GM23338 (cell line): ENCODE results near the gene GAK. TPM values are rescaled to one million over a fixed set of nuclear protein-coding genes. Genes with fewer than 3 reads are reported as not detected.

Experiments
- ATAC-seq: fragments of 200-7000 bp; cut with Tn5 transposase; 3 replicates; pipeline ENCODE4 v1.9.1; 2020
- DNase-seq: peaks from one replicate; pipeline ENCODE4 v3.0.0-alpha.2; 2015; ENCODE audit warnings: low spot score
- H2AFZ ChIP-seq: fragments of 200-600 bp; sonication (generic); 2 replicates; pipeline ENCODE4 v1.8.0; 2016; ENCODE audit warnings: antibody characterized with exemption, mild to moderate bottlenecking, moderate library complexity
- H3F3A ChIP-seq: fragments of 200-600 bp; sonication (generic); replicated peaks from 2 replicates; pipeline ENCODE4 v1.8.0; 2017; ENCODE audit warnings: antibody characterized with exemption, mixed run types, low read depth
- H3K27ac ChIP-seq: fragments of 200-600 bp; sonication (generic); 2 replicates; pipeline ENCODE4 v1.6.1; 2016; ENCODE audit warnings: low read depth
- H3K27me3 ChIP-seq: fragments of 200-600 bp; sonication (generic); 2 replicates; pipeline ENCODE4 v1.8.0; 2016; ENCODE audit warnings: mild to moderate bottlenecking, mixed run types, moderate library complexity; ENCODE audit not compliant: insufficient read depth
- H3K36me3 ChIP-seq: fragments of 200-600 bp; sonication (generic); 2 replicates; pipeline ENCODE4 v1.8.0; 2016; ENCODE audit warnings: mild to moderate bottlenecking; ENCODE audit not compliant: insufficient read depth
- H3K4me1 ChIP-seq: fragments of 200-600 bp; sonication (generic); 2 replicates; pipeline ENCODE4 v1.8.0; 2016; ENCODE audit warnings: mild to moderate bottlenecking, moderate library complexity; ENCODE audit not compliant: insufficient read depth
- H3K4me2 ChIP-seq: fragments of 200-600 bp; sonication (generic); 2 replicates; pipeline ENCODE4 v1.7.1; 2017; ENCODE audit warnings: mixed run types
- H3K4me3 ChIP-seq: fragments of 200-600 bp; sonication (generic); 2 replicates; pipeline ENCODE4 v1.6.1; 2016; ENCODE audit warnings: mixed run types
- H3K79me2 ChIP-seq: fragments of 200-600 bp; sonication (generic); replicated peaks from 2 replicates; pipeline ENCODE4 v1.8.0; 2017; ENCODE audit warnings: mild to moderate bottlenecking; ENCODE audit not compliant: insufficient read depth
- H3K9me2 ChIP-seq: fragments of 200-600 bp; sonication (generic); 2 replicates; pipeline ENCODE4 v1.8.0; 2017; ENCODE audit not compliant: insufficient read depth
- H4K20me1 ChIP-seq: fragments of 200-600 bp; sonication (generic); replicated peaks from 2 replicates; pipeline ENCODE4 v1.8.0; 2017; ENCODE audit warnings: mild to moderate bottlenecking; ENCODE audit not compliant: insufficient read depth
- H3K27ac Mint-ChIP-seq: 2 replicates; pipeline ENCODE4 v1.8.0; 2020; ENCODE audit warnings: inconsistent platforms, mild to moderate bottlenecking, moderate library complexity, mixed read lengths
- H3K27me3 Mint-ChIP-seq: 3 replicates; pipeline ENCODE4 v1.8.0; 2022; ENCODE audit warnings: low read depth, mild to moderate bottlenecking, moderate library complexity, mixed read lengths, inconsistent platforms; ENCODE audit not compliant: insufficient read depth, poor library complexity
- H3K36me3 Mint-ChIP-seq: 3 replicates; pipeline ENCODE4 v1.8.0; 2021; ENCODE audit warnings: low read depth, mild to moderate bottlenecking, inconsistent platforms, moderate library complexity, mixed read lengths
- H3K4me1 Mint-ChIP-seq: 3 replicates; pipeline ENCODE4 v1.8.0; 2020; ENCODE audit warnings: mild to moderate bottlenecking, inconsistent platforms, mixed read lengths
- H3K4me3 Mint-ChIP-seq: 3 replicates; pipeline ENCODE4 v1.8.0; 2021; ENCODE audit warnings: moderate library complexity, mild to moderate bottlenecking, inconsistent platforms, mixed read lengths
- H3K9me3 Mint-ChIP-seq: 3 replicates; pipeline ENCODE4 v1.8.0; 2020; ENCODE audit warnings: moderate library complexity, mild to moderate bottlenecking, inconsistent platforms, mixed read lengths
- CTCF ChIP-seq, 2 experiments: fragments of 200-600 bp in 1 of 2; sonication (generic) in 1 of 2; conservative IDR thresholded peaks; 2 replicates each; pipeline versions ENCODE4 v1.5.1 to v1.6.1; 2016 to 2017; ENCODE audit warnings: antibody characterized with exemption in 2 of 2, low read depth in 2 of 2, mild to moderate bottlenecking in 2 of 2, moderate library complexity in 1 of 2
- EZH2 ChIP-seq: fragments of 200-600 bp; sonication (generic); IDR thresholded peaks from one replicate; pipeline ENCODE4 v1.8.0; 2017; ENCODE audit warnings: antibody characterized with exemption, mild to moderate bottlenecking, low read depth; ENCODE audit not compliant: unreplicated experiment
- EZH2phosphoT487 ChIP-seq: fragments of 200-600 bp; sonication (generic); IDR thresholded peaks from one replicate; pipeline ENCODE4 v1.8.1; 2018; ENCODE audit warnings: antibody characterized with exemption; ENCODE audit not compliant: unreplicated experiment
- JUNB ChIP-seq: IDR thresholded peaks from one replicate; pipeline ENCODE4 v1.6.1; 2016; ENCODE audit warnings: antibody characterized with exemption; ENCODE audit not compliant: unreplicated experiment
- POLR2AphosphoS5 ChIP-seq: IDR thresholded peaks from 2 replicates; pipeline ENCODE4 v1.6.1; 2016; ENCODE audit warnings: antibody characterized with exemption, low read depth
- REST ChIP-seq: IDR thresholded peaks from one replicate; pipeline ENCODE4 v1.6.1; 2018; ENCODE audit warnings: antibody characterized with exemption; ENCODE audit not compliant: unreplicated experiment
- STAT1 ChIP-seq: IDR thresholded peaks from one replicate; pipeline ENCODE4 v1.6.1; 2016; ENCODE audit warnings: antibody characterized with exemption; ENCODE audit not compliant: unreplicated experiment
- ZNF114 ChIP-seq: fragments of 250-450 bp; sonication (Bioruptor Pico); IDR thresholded peaks from 2 replicates; pipeline ENCODE4 v1.5.0; 2020; ENCODE audit warnings: mild to moderate bottlenecking, moderate library complexity
- polyA plus RNA-seq: library from polyadenylated mRNA; unstranded; fragments of >200 nt; fragmentation: Nextera tagmentation; extraction: Ambion mirVana; gene quantifications from 2 replicates; pipeline ENCODE4 v1.2.1, GENCODE V29; 2016
- total RNA-seq: library from RNA; depleted of rRNA; stranded (reverse); fragments of >200 nt; shearing (Covaris generic); gene quantifications from 2 replicates; pipeline ENCODE4 v1.2.3, GENCODE V29; 2014

The GAK gene
- total and polyA plus RNA-seq, 2 experiments from 2014 or later: 48.5 to 124 TPM

DNA sequence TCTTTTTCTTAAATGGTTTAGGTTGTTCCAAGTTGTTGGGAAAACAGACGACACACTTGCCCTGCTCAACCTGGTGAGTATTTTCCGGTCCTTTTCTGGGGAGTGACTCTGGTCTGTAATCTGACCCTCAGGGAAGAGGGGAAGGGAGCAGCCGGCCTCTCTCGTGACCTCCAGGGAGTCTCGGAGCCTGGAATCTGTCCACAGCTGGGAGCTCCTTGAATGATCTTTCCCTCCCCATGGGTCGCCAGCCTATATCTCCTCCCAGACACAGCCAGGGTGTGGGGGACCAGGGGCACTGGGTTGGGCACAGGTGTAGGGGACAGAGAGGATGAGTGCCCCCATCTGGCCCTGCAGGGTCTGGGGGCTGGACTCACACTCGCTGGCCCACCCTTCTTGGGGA lies 19.1 kb upstream of the GAK start (continued):
- TF ChIP-seq REST (no peak), EZH2 (no peak), EZH2phosphoT487 (no peak), ZNF114 (CRISPR knock-in tag) (no peak), POLR2AphosphoS5 (no peak), CTCF (conservative IDR thresholded peaks at IDR 0.05; ENCODE audit: low read depth in 2 of 2) (no peak), STAT1 (no peak)

- DNase-seq: no peak
- TF ChIP-seq EZH2 (no peak), JUNB (no peak), CTCF (conservative IDR thresholded peaks at IDR 0.05; ENCODE audit: low read depth in 2 of 2) (no peak)
- no peaks in the 10 kb centered on the region for H3K27me3 ChIP-seq
- no peak overlapping the region for H3K4me3 ChIP-seq
- 0 out of 2 replicates have a peak, but pooled peaks cover 1% of the 10 kb centered on the region for H3K4me1 ChIP-seq
- H3K79me2 ChIP-seq: no peaks in the 10 kb centered on the region
- no peak overlapping the region for H3K4me3 Mint-ChIP-seq
- H3K27ac Mint-ChIP-seq: no peak overlapping the region
- peaks cover 13% of the 10 kb centered on the region for H3K4me1 Mint-ChIP-seq
- no peak for ATAC-seq
- no peaks in the 10 kb centered on the region; the same call in 2 of the 3 replicates for H3K36me3 Mint-ChIP-seq
- no peak overlapping the region for H2AFZ ChIP-seq
- H4K20me1 ChIP-seq: no peaks in the 10 kb centered on the region
- H3K4me2 ChIP-seq: no peak overlapping the region
- no peaks in the 10 kb centered on the region for H3F3A ChIP-seq
- no peaks in the 10 kb centered on the region for H3K36me3 ChIP-seq
- H3K27ac ChIP-seq: no peak overlapping the region
- no peaks in the 10 kb centered on the region for H3K9me2 ChIP-seq
- H3K27me3 Mint-ChIP-seq: peaks cover 11% of the 10 kb centered on the region
- no peaks in the 10 kb centered on the region for H3K9me3 Mint-ChIP-seq
Observed at GRCh38 chr4:950136-951020, 18.3 kb upstream of the GAK start.
